Adipose tissue (tissue), 3 donors: Measurements from ENCODE around the gene RRM2. TPM values are rescaled to one million over a fixed set of nuclear protein-coding genes. Genes with fewer than 3 reads are reported as not detected.

ENCODE experiments used
- H3K27ac ChIP-seq: one replicate; pipeline ENCODE4 v1.5.1; 2013; ENCODE audit warnings: low read depth, low read length
- WGBS, 3 donors: extraction: QIAGEN DNeasy Blood & Tissue Kit; methylation state at CpG; one replicate each; pipeline ENCODE4 v1.1.7; 2013; 5-methylcytosine and 5-hydroxymethylcytosine counted together
- polyA plus RNA-seq, 3 donors: library from polyadenylated mRNA; stranded (reverse); fragments of 200-250 nt; gene quantifications; one replicate each; pipeline ENCODE4 v1.2.3, GENCODE V29; 2013
- donor health status: healthy with polysubstance abuse.
- donor health status: Bipolar disorder and iron deficiency.
- donor health status: healthy.

RRM2 gene
- 1 to 10 TPM in 1 of 3 donors, under 1 TPM in 2; 0.45 to 4.8 (median 0.83) TPM for polyA plus RNA-seq

GRCh38 chr2:10122500-10123280, at the start of gene RRM2:
TSS of gene RRM2 (plus strand) at chr2:10122739. CDS start at chr2:10122799, 60 bp downstream.
- H3K27ac ChIP-seq: no peak within 1 kb of the TSS
- 1 to 2% (median 1%) methylated on average over 71 to 81 of the region's 81 CpGs for WGBS, 3 donors

DNA sequence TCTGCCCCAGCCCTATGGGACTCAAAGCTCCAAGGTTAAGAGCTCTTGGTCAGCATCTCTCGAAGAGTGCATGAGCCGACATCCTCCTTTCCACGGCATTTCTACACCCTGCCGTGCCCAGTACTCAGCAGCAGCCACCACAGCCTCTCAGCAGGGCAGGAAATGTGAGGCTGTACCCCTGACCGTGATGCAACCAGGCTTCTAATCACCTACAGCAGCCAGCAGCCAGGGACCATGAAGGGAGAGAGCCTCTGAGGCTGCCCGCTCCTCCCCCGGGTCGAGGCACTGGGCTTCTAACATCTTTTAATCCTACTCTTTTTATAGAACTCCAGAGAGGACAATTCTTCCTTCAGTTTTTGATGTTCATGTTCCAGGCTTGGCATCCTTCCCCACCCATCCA, 48.8 kb upstream of the RRM2 start:
- 61 to 70% (median 63%) methylated on average over 8 of the region's 8 CpGs for WGBS, 3 donors
- no peak overlapping the region for H3K27ac ChIP-seq

DNA sequence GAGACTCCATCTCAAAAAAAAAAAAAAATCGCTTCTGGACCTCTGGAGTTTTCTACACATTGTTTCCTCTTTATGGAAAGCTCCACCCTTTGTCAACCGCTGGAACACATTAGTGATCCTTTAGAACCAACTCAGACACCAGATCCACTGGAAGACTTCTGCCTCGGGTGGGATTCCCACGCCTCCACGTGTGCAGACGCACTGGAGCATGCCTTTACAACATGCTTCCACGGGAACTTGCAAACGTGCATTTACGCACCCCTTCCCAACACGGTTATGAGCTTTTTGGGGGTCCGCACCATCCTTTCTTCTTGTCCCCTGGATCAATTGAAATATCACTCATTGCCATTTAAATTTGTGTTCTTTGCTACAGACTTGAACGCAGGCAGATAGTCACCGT, 47.4 kb upstream of the RRM2 start:
- no peak overlapping the region for H3K27ac ChIP-seq
- 83 to 84% (median 83%) methylated on average over 13 of the region's 13 CpGs for WGBS, 3 donors

DNA sequence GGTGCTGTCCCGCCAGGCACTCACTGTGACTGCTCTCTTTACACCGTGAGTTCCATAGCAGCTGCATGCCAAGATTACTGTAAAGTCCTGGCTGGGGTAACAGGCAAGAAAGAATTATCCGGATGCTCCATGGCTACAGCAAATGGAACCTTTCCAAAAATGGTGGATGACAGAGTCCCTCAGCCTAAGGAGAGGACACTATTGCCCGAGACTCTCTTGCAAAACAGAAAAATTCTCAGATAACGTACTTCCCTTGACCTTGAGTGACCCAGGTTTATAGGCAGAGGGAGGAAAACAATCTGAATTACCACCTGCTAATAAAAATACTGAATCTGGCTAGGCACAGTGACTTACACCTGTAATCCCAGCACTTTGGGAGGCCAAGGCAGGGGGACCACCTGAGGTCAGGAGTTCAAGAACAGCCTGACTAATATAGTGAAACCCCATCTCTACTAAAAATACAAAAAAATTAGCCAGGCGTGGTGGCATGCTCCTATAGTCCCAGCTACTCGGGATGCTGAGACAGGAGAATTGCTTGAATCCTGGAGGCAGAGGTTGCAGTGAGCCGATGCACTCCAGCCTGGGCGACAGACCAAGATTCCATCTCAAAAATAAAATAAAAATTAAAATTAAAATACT, 46.8 kb upstream of the RRM2 start:
- no peak overlapping the region for H3K27ac ChIP-seq
- WGBS, 3 donors: 50 to 67% (median 65%) methylated on average over 9 of the region's 9 CpGs

GRCh38 chr2:10076511-10076910, 46.0 kb upstream of the RRM2 start:
- 80 to 84% (median 80%) methylated on average over 13 of the region's 13 CpGs for WGBS, 3 donors
- H3K27ac ChIP-seq: no peak overlapping the region

GRCh38 chr2:10076988-10077527, 45.5 kb upstream of the RRM2 start:
- 85 to 89% (median 87%) methylated on average over 5 of the region's 5 CpGs for WGBS, 3 donors

DNA sequence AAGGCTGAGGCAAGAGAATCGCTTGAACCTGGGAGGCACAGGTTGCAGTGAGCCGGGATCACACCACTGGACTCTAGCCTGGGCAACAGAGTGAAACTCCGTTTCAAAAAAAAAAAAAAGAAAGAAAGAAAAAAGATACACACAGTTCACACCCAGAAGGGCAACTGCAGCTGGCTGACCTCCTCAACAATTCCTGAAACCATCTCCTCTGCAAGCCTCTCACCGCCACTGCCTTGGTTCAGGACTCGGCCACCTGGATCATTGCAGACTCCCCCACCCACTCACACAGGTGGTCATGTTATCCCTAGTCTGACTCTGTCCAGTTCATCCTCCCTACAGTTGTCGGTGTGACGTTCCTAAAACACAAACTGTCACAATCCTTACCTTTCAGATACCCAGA, 44.5 kb upstream of the RRM2 start:
- WGBS, 3 donors: 79 to 90% (median 89%) methylated on average over 7 of the region's 7 CpGs
- no peak overlapping the region for H3K27ac ChIP-seq

More at GRCh38 chr2:10076988-10077527, 45.5 kb upstream of the RRM2 start:
- no peak overlapping the region for H3K27ac ChIP-seq

DNA sequence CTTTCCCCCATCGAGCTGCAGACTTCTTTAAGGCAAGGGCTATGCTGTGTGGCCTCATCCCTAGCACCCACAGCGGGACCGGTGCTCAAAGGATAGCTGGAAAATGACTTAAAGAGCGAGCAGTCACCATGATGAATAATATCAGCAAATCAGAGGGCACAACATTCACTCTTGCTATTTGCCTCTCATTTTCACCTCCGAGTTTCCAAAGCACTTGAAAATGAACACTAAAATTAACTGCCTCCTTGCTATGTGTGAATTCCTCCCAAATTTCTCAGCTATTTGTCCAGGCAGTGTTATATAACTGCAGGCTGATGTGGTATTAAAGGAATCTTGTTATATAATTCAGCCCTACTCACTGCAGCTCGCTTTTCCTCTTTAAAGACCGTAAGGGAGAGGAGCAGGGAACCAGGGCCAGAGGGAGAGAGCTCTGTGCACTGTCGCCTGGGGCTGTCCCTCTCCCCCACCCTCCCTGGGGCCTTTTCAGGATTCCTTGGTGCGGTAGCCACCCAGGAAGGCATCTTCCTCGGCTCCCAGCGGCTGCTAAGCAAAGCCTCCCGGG, 43.8 kb upstream of the RRM2 start:
- no peak overlapping the region for H3K27ac ChIP-seq
- 27 to 28% (median 27%) methylated on average over 12 of the region's 12 CpGs for WGBS, 3 donors

DNA sequence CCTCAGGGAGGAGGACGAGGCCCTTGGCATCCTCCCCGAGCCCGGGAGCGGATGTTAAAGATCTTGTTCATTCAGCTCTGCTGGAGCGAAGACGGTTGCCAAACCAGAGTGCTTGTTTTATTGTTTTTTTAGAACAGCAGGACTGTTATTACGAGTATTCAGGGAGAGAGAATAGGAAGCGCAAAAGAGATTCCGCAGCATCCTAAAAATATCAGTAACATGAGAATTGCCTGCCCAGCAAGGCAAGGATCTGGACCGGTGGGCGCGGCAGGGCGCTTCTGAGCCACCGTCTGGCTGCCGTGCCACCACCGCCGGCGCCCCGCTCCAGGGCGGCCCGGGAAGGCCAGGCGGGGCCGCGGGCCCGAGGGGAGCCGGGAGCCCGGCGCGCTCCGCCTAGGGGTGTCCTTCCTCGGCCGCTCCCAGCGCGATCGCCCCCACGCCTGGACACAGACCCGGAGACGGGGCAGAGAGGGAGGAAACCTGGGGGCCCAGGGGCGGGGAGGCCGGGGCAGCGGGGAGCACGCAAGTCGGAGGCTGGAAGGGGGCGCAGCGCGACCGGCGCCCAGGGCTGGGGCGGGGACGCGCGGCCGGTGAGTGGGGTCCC, 43.2 kb upstream of the RRM2 start:
- no peak overlapping the region for H3K27ac ChIP-seq
- WGBS, 3 donors: 0 to 1% (median 1%) methylated on average over 41 to 53 of the region's 53 CpGs

DNA sequence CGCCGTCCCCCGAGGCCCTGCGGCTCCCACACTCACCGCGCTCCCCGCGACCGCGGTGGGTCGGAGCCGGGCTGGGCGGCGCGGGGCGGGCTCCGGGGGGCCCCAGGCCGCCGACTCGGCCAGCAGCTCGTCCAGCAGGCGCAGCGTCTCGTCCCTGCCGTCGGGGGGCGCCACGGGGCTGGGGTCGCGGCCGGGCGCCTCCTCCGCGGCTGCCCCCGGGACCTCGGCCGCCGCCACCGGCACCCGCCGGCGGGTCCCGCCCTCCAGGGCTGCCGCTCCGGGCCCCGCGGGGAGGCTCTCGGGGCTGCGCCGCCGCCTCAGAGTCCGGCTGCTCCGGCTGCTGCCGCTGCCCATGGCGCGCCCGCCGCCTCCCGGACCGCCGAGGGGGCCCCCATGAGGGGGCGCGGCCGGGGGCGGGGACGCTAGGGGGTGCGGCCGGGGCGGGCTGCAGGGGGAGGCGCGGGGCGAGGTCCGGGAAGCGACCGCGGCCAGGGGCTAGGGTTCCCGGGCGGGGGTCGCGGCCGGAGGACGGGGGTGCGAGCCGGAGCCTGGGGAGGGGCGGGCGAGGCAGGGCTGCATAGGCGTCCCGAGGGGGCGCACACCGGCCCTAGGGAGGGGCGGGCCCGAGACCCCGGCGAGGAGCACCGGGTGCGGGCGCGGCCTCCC, 42.5 kb upstream of the RRM2 start, which contains the start of gene CYS1:
Gene CYS1 (minus strand): TSS at position 542 of the 666 bp plus-strand sequence. CDS start 188 bp downstream, at position 354.
- WGBS, 3 donors: 1 to 2% (median 1%) methylated on average over 38 to 98 of the region's 98 CpGs
- H3K27ac ChIP-seq: no peak within 1 kb of the TSS

DNA sequence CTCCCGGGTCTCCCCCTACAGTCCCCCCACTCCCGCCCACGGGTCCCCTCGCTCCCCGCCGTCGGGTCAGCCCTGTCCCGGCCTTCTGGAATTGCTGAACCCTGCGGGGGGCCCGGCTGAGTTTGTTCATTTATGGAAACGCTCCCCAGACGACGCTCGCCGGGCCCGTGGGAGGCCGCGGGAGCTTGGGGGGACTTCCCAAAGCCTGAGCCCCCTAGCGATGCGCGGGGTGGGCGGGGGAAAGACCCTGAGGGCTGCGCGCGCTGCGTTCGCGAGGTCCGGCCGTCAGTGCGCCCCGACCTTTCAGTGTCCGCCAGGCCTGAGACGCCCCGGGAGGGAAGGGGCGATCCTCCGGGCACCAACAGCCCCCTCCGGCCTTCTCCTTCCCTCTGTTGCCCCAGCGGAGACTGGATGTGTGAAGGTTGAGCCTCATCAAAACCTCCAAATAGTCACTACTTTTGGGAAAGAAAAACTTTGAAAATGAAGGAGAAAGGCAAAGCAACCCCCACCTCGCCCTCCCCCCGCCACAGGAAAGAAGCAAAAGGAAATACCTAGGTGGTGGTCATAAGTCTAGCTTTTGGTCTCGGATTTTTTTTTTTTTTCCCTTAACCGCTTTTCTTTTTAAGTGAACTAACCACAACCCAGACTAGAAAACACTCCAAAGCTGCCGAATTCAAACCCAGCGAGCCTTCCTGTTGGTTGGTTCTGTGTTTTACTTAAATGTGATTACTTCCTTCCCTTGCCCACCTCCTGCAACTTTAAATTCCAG, 41.8 kb upstream of the RRM2 start:
- WGBS, 3 donors: 4 to 12% (median 4%) methylated on average over 43 to 45 of the region's 45 CpGs
- no peak overlapping the region for H3K27ac ChIP-seq

GRCh38 chr2:10083046-10083445, 39.5 kb upstream of the RRM2 start:
- 49 to 55% (median 54%) methylated on average over 5 of the region's 5 CpGs for WGBS, 3 donors
- no peak overlapping the region for H3K27ac ChIP-seq

DNA sequence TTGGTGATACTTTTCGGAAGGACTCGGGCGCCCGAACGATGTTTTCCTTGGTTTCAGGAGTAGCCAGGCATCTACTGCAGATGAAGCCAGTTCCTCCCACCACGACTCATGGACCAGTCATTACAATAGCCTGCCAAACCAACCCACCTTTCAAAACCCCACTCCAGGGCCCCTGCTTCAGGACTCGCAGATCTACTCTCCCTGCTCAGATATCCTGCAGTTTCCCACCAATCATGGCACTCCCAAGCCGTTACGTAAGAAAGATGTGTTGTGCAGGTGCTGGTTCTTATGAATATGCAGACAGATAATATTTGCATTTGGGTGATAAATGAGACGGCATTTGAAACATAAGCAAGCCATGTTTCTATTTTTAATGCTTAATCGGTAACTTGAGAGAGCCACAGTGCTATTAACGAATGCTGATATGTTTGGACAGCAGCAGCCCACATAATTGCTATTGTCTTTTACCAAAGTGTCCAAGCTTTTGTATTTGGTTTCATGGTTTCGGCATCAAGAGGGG, 38.8 kb upstream of the RRM2 start:
- 41 to 77% (median 71%) methylated on average over 13 of the region's 13 CpGs for WGBS, 3 donors
- H3K27ac ChIP-seq: no peak overlapping the region

- H3K27ac ChIP-seq: no peak overlapping the region
- WGBS, 3 donors: 66 to 75% (median 69%) methylated on average over 12 of the region's 12 CpGs
Observed at GRCh38 chr2:10084223-10084865, 38.2 kb upstream of the RRM2 start.

GRCh38 chr2:10085043-10085667, 37.4 kb upstream of the RRM2 start:
- H3K27ac ChIP-seq: no peak overlapping the region
- 56 to 76% (median 66%) methylated on average over 6 of the region's 6 CpGs for WGBS, 3 donors

- 60 to 93% (median 93%) methylated on average over 11 of the region's 11 CpGs for WGBS, 3 donors
- no peak overlapping the region for H3K27ac ChIP-seq
Observed at GRCh38 chr2:10085668-10086059, 36.9 kb upstream of the RRM2 start.
